HFFc6 (cell line): ENCODE measurements around the gene NBEAL2. TPM values are rescaled to one million over a fixed set of nuclear protein-coding genes. Genes with fewer than 3 reads are reported as not detected.

Experiments
- DNase-seq: peaks from one replicate; pipeline ENCODE4 v3.0.0-alpha.2; 2018
- H3K27ac Mint-ChIP-seq: 2 replicates; pipeline ENCODE4 v1.8.0; 2020; ENCODE audit warnings: mild to moderate bottlenecking, mixed read lengths
- H3K27me3 Mint-ChIP-seq: 2 replicates; pipeline ENCODE4 v1.8.0; 2021; ENCODE audit warnings: mild to moderate bottlenecking, moderate library complexity, mixed read lengths; ENCODE audit not compliant: insufficient read depth
- H3K36me3 Mint-ChIP-seq: 2 replicates; pipeline ENCODE4 v1.8.0; 2021; ENCODE audit warnings: low read depth, mixed read lengths
- H3K4me1 Mint-ChIP-seq: 2 replicates; pipeline ENCODE4 v1.8.0; 2020; ENCODE audit warnings: low read depth, mixed read lengths
- H3K4me3 Mint-ChIP-seq: 2 replicates; pipeline ENCODE4 v1.8.0; 2020; ENCODE audit warnings: mild to moderate bottlenecking, moderate library complexity, mixed read lengths
- H3K9me3 Mint-ChIP-seq: 2 replicates; pipeline ENCODE4 v1.8.0; 2020; ENCODE audit warnings: mild to moderate bottlenecking, mixed read lengths
- CTCF ChIP-seq: fragments of 200-600 bp; sonication (generic); IDR thresholded peaks from 2 replicates; pipeline ENCODE4 v1.5.0; 2021; ENCODE audit warnings: antibody characterized with exemption, mild to moderate bottlenecking
- total RNA-seq, 6 experiments: library from RNA; stranded (reverse); fragmentation: NEBNext Ultra II Directional; extraction: Animal tissue kit (Norgen Biotek cat#: 25700); gene quantifications; 2 replicates in 1 of 6; 3 replicates in 5 of 6; pipeline ENCODE4 v1.2.3, GENCODE V29; 2021

The NBEAL2 gene
- total RNA-seq, 6 experiments from 2014 or later = 5.3 to 7.6 (median 5.8) TPM

GRCh38 chr3:46995901-46996562 is 16.6 kb downstream of the NBEAL2 start:
- Mint-ChIP-seq H3K27me3 (no peaks in the 10 kb centered on the region), H3K9me3 (no peaks in the 10 kb centered on the region), H3K36me3 (no peaks in the 10 kb centered on the region), H3K4me1 (peaks cover 12% of the 10 kb centered on the region), H3K4me3 (no peak overlapping the region), H3K27ac (no peak overlapping the region)
- no peak for TF ChIP-seq CTCF
- no peak for DNase-seq

GRCh38 chr3:46996689-46997452 is 17.4 kb downstream of the NBEAL2 start:
- Mint-ChIP-seq H3K9me3 (no peaks in the 10 kb centered on the region), H3K36me3 (no peaks in the 10 kb centered on the region), H3K4me1 (peaks cover 12% of the 10 kb centered on the region), H3K27ac (no peak overlapping the region), H3K27me3 (no peaks in the 10 kb centered on the region), H3K4me3 (no peak overlapping the region)
- no peak for DNase-seq
- no peak for TF ChIP-seq CTCF

- Mint-ChIP-seq H3K4me3 (no peak overlapping the region), H3K27me3 (no peaks in the 10 kb centered on the region), H3K36me3 (no peaks in the 10 kb centered on the region), H3K9me3 (no peaks in the 10 kb centered on the region), H3K4me1 (peaks cover 12% of the 10 kb centered on the region), H3K27ac (no peak overlapping the region)
- TF ChIP-seq CTCF = no peak
- no peak for DNase-seq
Observed at GRCh38 chr3:46997453-46998091, 18.1 kb downstream of the NBEAL2 start.

- DNase-seq = no peak
- peak; percentile 84 for TF ChIP-seq CTCF
- no peaks in the 10 kb centered on the region for H3K9me3 Mint-ChIP-seq
- no peaks in the 10 kb centered on the region for H3K36me3 Mint-ChIP-seq
- H3K4me1 Mint-ChIP-seq = peaks cover 12% of the 10 kb centered on the region
- H3K27me3 Mint-ChIP-seq = no peaks in the 10 kb centered on the region
- no peak overlapping the region for H3K27ac Mint-ChIP-seq
- H3K4me3 Mint-ChIP-seq = no peak overlapping the region
Observed at GRCh38 chr3:46998121-46998851, 18.8 kb downstream of the NBEAL2 start.

GRCh38 chr3:46998852-46999515 is 19.5 kb downstream of the NBEAL2 start:
- TF ChIP-seq CTCF = peak; percentile 37; the same call in 1 of the 2 replicates
- no peak for DNase-seq
- peaks cover 12% of the 10 kb centered on the region for H3K4me1 Mint-ChIP-seq
- no peak overlapping the region for H3K4me3 Mint-ChIP-seq
- H3K9me3 Mint-ChIP-seq = no peaks in the 10 kb centered on the region
- no peaks in the 10 kb centered on the region for H3K36me3 Mint-ChIP-seq
- H3K27ac Mint-ChIP-seq = no peak overlapping the region
- no peaks in the 10 kb centered on the region for H3K27me3 Mint-ChIP-seq
